IgD-negative memory B cell (primary cell): ENCODE results near the gene RHEB. TPM values are rescaled to one million over a fixed set of nuclear protein-coding genes. Genes with fewer than 3 reads are reported as not detected.

ENCODE experiments used
- H3K27ac Mint-ChIP-seq, 3 donors: one replicate each; pipeline ENCODE4 v1.8.0; 2020 to 2022; ENCODE audit warnings: mild to moderate bottlenecking in 3 of 3, mixed read lengths in 3 of 3, moderate library complexity in 1 of 3
- H3K27me3 Mint-ChIP-seq: one replicate; pipeline ENCODE4 v1.8.0; 2021; ENCODE audit warnings: mixed read lengths
- H3K36me3 Mint-ChIP-seq: one replicate; pipeline ENCODE4 v1.8.0; 2020; ENCODE audit warnings: mild to moderate bottlenecking, mixed read lengths
- H3K4me1 Mint-ChIP-seq, 3 donors: one replicate each; pipeline ENCODE4 v1.8.0; 2020 to 2022; ENCODE audit warnings: mixed read lengths in 3 of 3, mild to moderate bottlenecking in 1 of 3
- H3K4me3 Mint-ChIP-seq, 4 donors: one replicate each; pipeline ENCODE4 v1.8.0; 2020 to 2022; ENCODE audit warnings: mild to moderate bottlenecking in 4 of 4, mixed read lengths in 4 of 4, moderate library complexity in 3 of 4
- H3K9me3 Mint-ChIP-seq, 3 donors: one replicate each; pipeline ENCODE4 v1.8.0; 2020 to 2021; ENCODE audit warnings: mixed read lengths in 3 of 3, mild to moderate bottlenecking in 1 of 3
- polyA plus RNA-seq: library from polyadenylated mRNA; unstranded; fragments of 300-500 nt; fragmentation: Illumina TruSeq; gene quantifications from one replicate; pipeline ENCODE4 v1.2.3, GENCODE V29; 2021

Gene RHEB
- polyA plus RNA-seq, 1 donor from 2014 or later: 34.3 TPM

DNA sequence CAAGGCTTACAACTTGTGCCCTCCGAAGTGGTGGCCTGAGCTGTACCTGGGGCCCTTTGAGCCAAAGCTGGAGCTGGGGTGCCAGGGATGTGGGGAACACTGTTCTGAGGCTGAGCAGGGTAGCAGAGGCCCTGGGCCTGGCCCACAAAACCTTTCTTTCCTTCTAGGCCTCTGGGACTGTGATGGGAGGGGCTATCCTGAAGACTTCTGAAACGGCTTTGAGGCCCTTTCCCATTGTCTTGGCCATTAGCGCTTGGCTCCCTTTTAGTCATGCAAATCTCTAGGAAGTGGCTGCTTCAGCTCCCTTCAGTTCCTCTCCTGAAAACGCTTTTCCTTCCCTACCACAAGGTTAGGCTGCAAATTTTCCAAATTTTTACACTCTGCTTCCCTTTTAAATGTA, 62.9 kb downstream of the RHEB start:
- Mint-ChIP-seq H3K4me3 (no peak overlapping the region), H3K4me1 (no peaks in the 10 kb centered on the region), H3K27me3 (peaks cover 2% of the 10 kb centered on the region), H3K36me3 (no peaks in the 10 kb centered on the region), H3K9me3 (peaks cover 0 to 3% (median 0%) of the 10 kb centered on the region in 3 donors), H3K27ac (no peak overlapping the region)

- Mint-ChIP-seq H3K9me3 (peaks cover 0 to 3% (median 0%) of the 10 kb centered on the region in 3 donors), H3K27me3 (peaks cover 4% of the 10 kb centered on the region), H3K4me1 (no peaks in the 10 kb centered on the region), H3K4me3 (no peak overlapping the region), H3K27ac (no peak overlapping the region), H3K36me3 (no peaks in the 10 kb centered on the region)
Observed at GRCh38 chr7:151456276-151456675, 63.4 kb downstream of the RHEB start.

GRCh38 chr7:151455690-151456089, 64.0 kb downstream of the RHEB start:
- peaks cover 5% of the 10 kb centered on the region for H3K27me3 Mint-ChIP-seq
- H3K36me3 Mint-ChIP-seq: no peaks in the 10 kb centered on the region
- no peaks in the 10 kb centered on the region for H3K4me1 Mint-ChIP-seq
- H3K27ac Mint-ChIP-seq: no peak overlapping the region
- peaks cover 0 to 2% (median 0%) of the 10 kb centered on the region in 3 donors for H3K9me3 Mint-ChIP-seq
- H3K4me3 Mint-ChIP-seq: no peak overlapping the region

- Mint-ChIP-seq H3K27ac (no peak overlapping the region), H3K4me1 (no peaks in the 10 kb centered on the region), H3K4me3 (no peak overlapping the region), H3K27me3 (peaks cover 4% of the 10 kb centered on the region), H3K36me3 (no peaks in the 10 kb centered on the region), H3K9me3 (no peaks in the 10 kb centered on the region)
Observed at GRCh38 chr7:151454932-151455530, 64.7 kb downstream of the RHEB start.

- Mint-ChIP-seq H3K27me3 (peaks cover 3% of the 10 kb centered on the region), H3K27ac (no peak overlapping the region), H3K4me1 (no peaks in the 10 kb centered on the region), H3K4me3 (no peak overlapping the region), H3K9me3 (no peaks in the 10 kb centered on the region), H3K36me3 (no peaks in the 10 kb centered on the region)
Observed at GRCh38 chr7:151454305-151454704, 65.4 kb downstream of the RHEB start.

- Mint-ChIP-seq H3K4me3 (no peak overlapping the region), H3K4me1 (no peaks in the 10 kb centered on the region), H3K27ac (no peak overlapping the region), H3K27me3 (peaks cover 3% of the 10 kb centered on the region), H3K36me3 (no peaks in the 10 kb centered on the region), H3K9me3 (no peaks in the 10 kb centered on the region)
Observed at GRCh38 chr7:151453326-151453791, 66.3 kb downstream of the RHEB start.

DNA sequence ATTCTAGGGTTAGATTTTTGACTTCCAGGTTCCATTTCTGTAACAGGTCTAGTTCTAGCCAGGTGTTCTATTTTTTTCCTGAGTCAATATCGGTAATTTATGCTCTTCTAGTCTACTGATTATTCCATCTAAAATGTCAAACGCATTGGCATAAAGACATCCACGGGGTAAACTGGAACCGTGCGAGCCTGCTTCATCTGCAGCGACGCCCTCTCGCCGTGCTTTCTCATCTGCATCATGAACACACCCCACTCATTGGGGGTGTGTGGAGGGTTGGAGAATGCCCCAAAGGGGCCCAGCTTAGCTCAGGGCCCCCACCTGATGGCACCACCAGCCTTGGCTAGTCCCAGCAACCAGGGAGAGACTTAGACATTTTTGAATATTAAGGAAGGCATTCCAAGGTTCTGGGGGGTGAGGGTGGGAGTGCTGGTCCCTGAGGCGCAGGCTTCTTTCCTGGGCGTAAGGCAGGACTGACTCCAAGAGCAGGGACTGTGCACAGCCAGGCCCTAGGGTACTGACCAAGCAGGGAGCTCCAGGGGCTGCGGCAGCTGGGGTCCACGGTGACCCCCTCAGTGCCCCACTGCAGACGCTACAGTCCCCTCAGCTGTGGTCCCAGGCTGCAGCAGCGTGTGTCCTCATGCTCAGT, 66.9 kb downstream of the RHEB start:
- Mint-ChIP-seq H3K27me3 (peaks cover 3% of the 10 kb centered on the region), H3K4me1 (no peaks in the 10 kb centered on the region), H3K36me3 (no peaks in the 10 kb centered on the region), H3K4me3 (no peak overlapping the region), H3K9me3 (no peaks in the 10 kb centered on the region), H3K27ac (no peak overlapping the region)

DNA sequence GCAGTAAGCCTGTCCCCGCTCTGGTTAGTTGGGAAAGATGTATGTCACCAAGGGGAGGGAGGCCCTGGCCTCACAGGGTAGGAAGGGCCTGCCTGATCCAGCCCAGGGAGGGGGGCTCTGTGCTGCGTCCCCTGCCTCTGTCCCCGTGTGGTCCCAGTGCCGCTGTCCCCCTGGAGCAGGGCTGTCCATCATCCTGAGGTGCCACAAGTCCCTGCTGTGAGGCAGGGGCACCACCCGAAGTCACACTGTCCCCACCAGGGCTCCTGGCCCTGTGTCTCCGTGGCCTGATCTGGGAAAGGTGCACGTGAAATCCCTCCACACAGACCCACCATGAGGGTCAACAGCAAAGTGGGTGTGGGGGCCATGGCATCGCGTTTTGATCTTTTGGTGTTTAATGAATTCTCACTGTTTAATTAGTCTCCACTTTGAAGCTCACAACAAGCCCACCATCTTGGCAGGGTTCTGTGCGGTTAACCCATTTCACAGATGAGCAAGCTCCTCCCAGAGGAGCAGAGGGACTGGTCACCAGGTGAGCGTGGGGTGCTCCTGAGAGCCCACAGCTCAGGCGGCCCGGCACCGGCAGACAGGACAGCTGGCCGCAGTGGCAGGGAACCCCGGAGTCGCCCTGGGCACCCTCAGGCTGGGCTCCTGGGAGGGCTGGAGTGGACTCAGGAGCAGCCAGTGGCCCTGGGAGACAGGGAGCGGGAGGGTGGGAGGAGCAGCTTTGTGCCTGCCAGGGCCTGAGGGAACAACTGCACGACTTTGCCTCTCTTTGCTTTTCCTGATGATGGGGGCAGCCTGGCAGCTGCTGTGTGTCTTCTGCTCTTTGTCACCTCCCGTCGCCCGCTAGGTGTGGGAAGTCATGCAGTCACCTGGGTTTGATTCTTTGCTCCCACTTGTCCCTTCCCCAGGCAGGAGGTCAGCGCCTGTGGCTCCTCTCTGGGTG, 67.8 kb downstream of the RHEB start:
- no peak overlapping the region for H3K4me3 Mint-ChIP-seq
- H3K27ac Mint-ChIP-seq: no peak overlapping the region

DNA sequence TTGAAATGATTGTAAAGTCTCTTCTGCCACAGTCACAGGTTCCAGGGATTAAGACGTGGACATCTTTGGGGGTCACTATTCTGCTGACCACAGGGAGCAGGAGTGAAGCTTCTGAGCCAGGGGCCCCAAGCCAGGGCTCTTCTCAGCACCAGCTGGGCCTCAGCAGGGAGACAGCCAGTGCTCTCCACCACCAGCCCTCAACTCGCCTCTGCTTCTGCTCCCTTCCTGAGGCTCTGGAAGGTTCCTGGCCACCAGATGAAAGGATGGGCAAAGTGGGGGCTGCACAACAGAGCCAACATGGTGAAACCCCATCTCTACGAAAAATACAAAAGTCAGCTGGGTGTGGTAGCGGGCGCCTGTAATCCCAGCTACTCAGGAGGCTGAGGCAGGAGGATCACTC, 68.5 kb downstream of the RHEB start:
- Mint-ChIP-seq H3K4me1 (no peaks in the 10 kb centered on the region), H3K27me3 (peaks cover 12% of the 10 kb centered on the region), H3K27ac (no peak overlapping the region), H3K36me3 (no peaks in the 10 kb centered on the region), H3K9me3 (no peaks in the 10 kb centered on the region), H3K4me3 (peak overlapping the region in 1 of 4 donors; percentile 61)

More for the DNA sequence above, 67.8 kb downstream of the RHEB start:
- Mint-ChIP-seq H3K4me1 (no peaks in the 10 kb centered on the region), H3K36me3 (no peaks in the 10 kb centered on the region), H3K27me3 (peaks cover 6% of the 10 kb centered on the region), H3K9me3 (no peaks in the 10 kb centered on the region)

GRCh38 chr7:151449990-151450389, 69.7 kb downstream of the RHEB start:
- Mint-ChIP-seq H3K9me3 (no peaks in the 10 kb centered on the region), H3K27me3 (peaks cover 12% of the 10 kb centered on the region), H3K4me1 (no peaks in the 10 kb centered on the region), H3K36me3 (no peaks in the 10 kb centered on the region), H3K27ac (peak overlapping the region in 2 of 3 donors; percentile 26 to 63), H3K4me3 (peak overlapping the region in 3 of 4 donors; percentile 49 to 75 (median 75))

- H3K4me3 Mint-ChIP-seq: peak overlapping the region; percentile 82 to 93 (median 88)
- no peak overlapping the region for H3K27ac Mint-ChIP-seq
- H3K9me3 Mint-ChIP-seq: no peaks in the 10 kb centered on the region
- peaks cover 12% of the 10 kb centered on the region for H3K27me3 Mint-ChIP-seq
- no peaks in the 10 kb centered on the region for H3K4me1 Mint-ChIP-seq
- no peaks in the 10 kb centered on the region for H3K36me3 Mint-ChIP-seq
Observed at GRCh38 chr7:151448261-151449252, 71.1 kb downstream of the RHEB start.

- Mint-ChIP-seq H3K4me3 (peak overlapping the region in 3 of 4 donors; percentile 68 to 93 (median 91)), H3K36me3 (no peaks in the 10 kb centered on the region), H3K27me3 (peaks cover 14% of the 10 kb centered on the region), H3K27ac (no peak overlapping the region), H3K4me1 (no peaks in the 10 kb centered on the region), H3K9me3 (no peaks in the 10 kb centered on the region)
Observed at GRCh38 chr7:151447901-151448260, 71.8 kb downstream of the RHEB start.

DNA sequence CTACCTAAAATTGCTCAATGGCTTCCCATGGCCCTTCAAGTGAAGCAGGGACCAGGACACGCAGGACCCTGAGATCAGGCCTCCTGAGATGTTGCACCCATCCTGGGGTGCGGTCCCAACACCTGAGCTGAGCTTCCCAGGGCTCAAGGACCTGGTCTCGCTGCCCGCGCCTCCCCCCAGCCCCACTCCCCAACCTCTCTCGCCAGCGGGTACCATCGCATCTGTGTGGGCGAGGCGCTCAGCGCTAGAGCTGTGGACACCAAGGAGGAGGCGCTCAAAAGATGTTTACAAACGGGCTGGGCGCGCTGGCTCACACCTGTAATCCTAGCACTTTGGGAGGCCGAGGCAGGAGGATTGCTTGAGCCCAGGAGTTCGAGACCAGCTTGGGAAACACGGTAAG, 72.4 kb downstream of the RHEB start:
- no peaks in the 10 kb centered on the region for H3K36me3 Mint-ChIP-seq
- H3K27ac Mint-ChIP-seq: no peak overlapping the region
- no peaks in the 10 kb centered on the region for H3K9me3 Mint-ChIP-seq
- no peaks in the 10 kb centered on the region for H3K4me1 Mint-ChIP-seq
- H3K27me3 Mint-ChIP-seq: peaks cover 16% of the 10 kb centered on the region
- H3K4me3 Mint-ChIP-seq: no peak overlapping the region

DNA sequence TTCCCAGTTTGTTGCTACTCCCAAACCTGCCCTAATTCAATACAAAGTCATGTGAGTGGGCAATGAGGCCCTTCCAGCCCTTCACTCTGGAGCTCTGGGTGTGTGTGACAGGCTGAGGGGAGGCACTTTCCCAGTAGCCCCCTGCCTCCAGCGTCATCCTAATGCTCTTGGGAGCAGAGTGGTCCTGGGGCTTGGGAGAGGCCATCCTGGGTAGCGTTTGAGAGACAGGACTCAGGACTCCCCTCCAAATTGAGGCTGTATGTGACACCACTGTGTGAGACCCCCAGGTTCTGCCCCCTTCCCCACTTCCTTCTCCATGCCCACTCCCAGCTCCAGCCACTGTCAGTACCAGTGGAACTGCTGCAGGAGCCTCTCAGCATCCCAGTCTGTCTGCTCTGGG, 73.3 kb downstream of the RHEB start:
- no peak overlapping the region for H3K27ac Mint-ChIP-seq
- H3K4me1 Mint-ChIP-seq: peaks cover 0 to 1% (median 0%) of the 10 kb centered on the region in 3 donors
- H3K27me3 Mint-ChIP-seq: peaks cover 19% of the 10 kb centered on the region
- no peak overlapping the region for H3K4me3 Mint-ChIP-seq
- no peaks in the 10 kb centered on the region for H3K9me3 Mint-ChIP-seq
- no peaks in the 10 kb centered on the region for H3K36me3 Mint-ChIP-seq
